K562 (cell line): ENCODE measurements around the gene CNKSR1. TPM values are rescaled to one million over a fixed set of nuclear protein-coding genes. Genes with fewer than 3 reads are reported as not detected.

Experiments used
- ATAC-seq: fragments of 200-7000 bp; cut with Tn5 transposase; 3 replicates; pipeline ENCODE4 v1.9.1; 2020; ENCODE audit warnings: moderate library complexity
- BruUV-seq: library from RNA; stranded (reverse); fragments of 400-500 nt; replicated peaks from 2 replicates; lab custom pipeline; 2021; lab: Mats Ljungman, UMichigan
- CTCF ChIA-PET: fragments of 300-600 bp; formaldehyde crosslinking; extraction: SDS; loops from one replicate; lab custom pipeline; 2021; ENCODE audit warnings: low intra/inter-chr PET ratio; lab: Yijun Ruan, JAX
- POLR2A ChIA-PET: fragments of 300-600, 350-650 bp; sonication (Branson Sonifier 250); formaldehyde crosslinking; extraction: SDS; loops from one replicate; lab custom pipeline; 2021; ENCODE audit warnings: antibody characterized with exemption, inconsistent platforms; lab: Yijun Ruan, JAX
- DNase-seq, 4 experiments: peaks; one replicate each; pipeline versions ENCODE4 v3.0.0 to v3.0.0-alpha.2; 2011 to 2018; ENCODE audit warnings: low spot score in 3 of 4, mixed read lengths in 3 of 4; ENCODE audit errors: extremely low read depth in 1 of 4
- FAIRE-seq: peaks from 2 replicates; lab custom pipeline; 2011; peaks lifted over from hg19 to GRCh38; lab: Jason Lieb, UNC
- H2AFZ ChIP-seq: 2 replicates; pipeline ENCODE4 v1.6.0; 2011; ENCODE audit warnings: low read depth, low read length, control low read depth, inconsistent platforms
- H3K27ac ChIP-seq: fragments of 200-600 bp; 3 replicates; pipeline ENCODE4 v1.8.0; 2011; ENCODE audit warnings: low read depth, mild to moderate bottlenecking, control low read depth, inconsistent platforms, low read length, moderate library complexity, mixed read lengths; ENCODE audit errors: extremely low read depth
- H3K27me3 ChIP-seq, 2 experiments: fragments of 300-600 bp in 1 of 2; 2 replicates in 1 of 2; 3 replicates in 1 of 2; pipeline versions ENCODE4 v1.6.0 to v1.8.0; 2011; ENCODE audit warnings: inconsistent platforms in 2 of 2, low read length in 2 of 2, mild to moderate bottlenecking in 1 of 2, mixed read lengths in 1 of 2, moderate library complexity in 1 of 2; ENCODE audit not compliant: control insufficient read depth in 2 of 2, insufficient read depth in 2 of 2
- H3K36me3 ChIP-seq: fragments of 300-600 bp; 3 replicates; pipeline ENCODE4 v1.8.0; 2011; ENCODE audit warnings: mild to moderate bottlenecking, low read length, inconsistent platforms; ENCODE audit not compliant: control insufficient read depth, insufficient read depth
- H3K4me1 ChIP-seq, 2 experiments: fragments of 200-600 bp in 1 of 2; replicated peaks in 1 of 2; 2 replicates in 1 of 2; 3 replicates in 1 of 2; pipeline versions ENCODE4 v1.5.1 to v1.8.0; 2011; ENCODE audit warnings: inconsistent platforms in 2 of 2, low read length in 2 of 2, mild to moderate bottlenecking in 1 of 2, mixed read lengths in 1 of 2, moderate library complexity in 1 of 2; ENCODE audit not compliant: control insufficient read depth in 2 of 2, insufficient read depth in 2 of 2
- H3K4me2 ChIP-seq: 2 replicates; pipeline ENCODE4 v1.6.1; 2011; ENCODE audit warnings: low read length, control low read depth, inconsistent platforms, mixed read lengths; ENCODE audit not compliant: insufficient read depth
- H3K4me3 ChIP-seq: fragments of 200-600 bp; sonication (generic), shearing (Covaris generic); 2 replicates; pipeline ENCODE4 v1.5.1; 2016; ENCODE audit warnings: control low read depth, inconsistent platforms
- H3K79me2 ChIP-seq: fragments of 200-600 bp; 3 replicates; pipeline ENCODE4 v1.8.0; 2011; ENCODE audit warnings: low read length, inconsistent platforms; ENCODE audit not compliant: control insufficient read depth, insufficient read depth
- H3K9ac ChIP-seq, 2 experiments: 2 replicates each; pipeline versions ENCODE4 v1.6.0 to v1.6.1; 2011; ENCODE audit warnings: low read depth in 2 of 2, low read length in 2 of 2, control low read depth in 1 of 2, inconsistent platforms in 1 of 2, mild to moderate bottlenecking in 1 of 2, mixed read lengths in 1 of 2; ENCODE audit not compliant: insufficient read depth in 1 of 2
- H3K9me1 ChIP-seq: one replicate; pipeline ENCODE4 v1.6.0; 2011; ENCODE audit warnings: inconsistent platforms, mild to moderate bottlenecking, low read length, moderate library complexity; ENCODE audit not compliant: control insufficient read depth, insufficient read depth
- H3K9me3 ChIP-seq: replicated peaks from 2 replicates; pipeline ENCODE4 v1.5.1; 2011; ENCODE audit warnings: low read depth, low read length, inconsistent platforms; ENCODE audit not compliant: control insufficient read depth, insufficient read depth
- H4K20me1 ChIP-seq: replicated peaks from 2 replicates; pipeline ENCODE4 v1.6.1; 2011; ENCODE audit warnings: low read length, inconsistent platforms, mixed read lengths; ENCODE audit not compliant: control insufficient read depth, insufficient read depth
- E2F8 ChIP-seq: fragments of 450-650 bp; IDR thresholded peaks from 2 replicates; pipeline ENCODE4 v1.7.1; 2018; ENCODE audit warnings: mild to moderate bottlenecking, low read depth; ENCODE audit not compliant: partially characterized antibody
- HIVEP1 ChIP-seq: fragments of 250-450 bp; sonication (Bioruptor Pico); IDR thresholded peaks from 2 replicates; pipeline ENCODE4 v1.4.0; 2020; ENCODE audit warnings: mild to moderate bottlenecking
- MED1 ChIP-seq: sonication (generic); formaldehyde crosslinking; IDR thresholded peaks from 2 replicates; pipeline ENCODE4 v1.8.1; 2023; ENCODE audit warnings: missing genetic modification reagents, borderline replicate concordance
- SMARCB1 ChIP-seq: IDR thresholded peaks from 2 replicates; pipeline ENCODE4 v1.6.1; 2011; ENCODE audit warnings: improper control_type of control experiment, low read depth; ENCODE audit not compliant: insufficient read length
- TARDBP ChIP-seq: fragments of 450-650 bp; IDR thresholded peaks from 2 replicates; pipeline ENCODE4 v1.6.1; 2016
- TSC22D4 ChIP-seq: fragments of 450-650 bp; IDR thresholded peaks from 2 replicates; pipeline ENCODE4 v1.6.1; 2016; ENCODE audit warnings: missing genetic modification characterization, missing biosample characterization, control low read depth
- ZNF655 ChIP-seq: fragments of 250-450 bp; sonication (Bioruptor Pico); IDR thresholded peaks from 2 replicates; pipeline ENCODE4 v1.5.0; 2021
- WGBS: fragments of 100-300 bp; shearing (Covaris generic); methylation state at CpG from one replicate; pipeline ENCODE4 v1.1.6; 2016; ENCODE audit warnings: low coverage, mixed read lengths; ENCODE audit not compliant: insufficient coverage; ENCODE audit errors: missing lambda C conversion rate; 5-methylcytosine and 5-hydroxymethylcytosine counted together
- in situ Hi-C: fragments of 300-500 bp; cut with MboI; formaldehyde crosslinking; loops from 4 replicates; pipeline ENCODE4 v1.15.0; 2018; ENCODE audit warnings: inconsistent platforms, mixed read lengths
- intact Hi-C: fragments of 100-400 bp; cut with micrococcal nuclease; formaldehyde crosslinking; loops from 2 replicates; pipeline ENCODE4 v1.14.2; 2022
- polyA plus RNA-seq, 8 experiments: library from polyadenylated mRNA; depleted of rRNA in 4 of 8; stranded (reverse) in 5 of 8; unstranded in 3 of 8; fragments of >200 nt; fragmentation: Nextera tagmentation in 2 of 8; fragmentation: Illumina TruSeq in 1 of 8; extraction: Ambion mirVana in 2 of 8; extraction: Trizol in 1 of 8; gene quantifications; 2 replicates each; pipeline versions ENCODE4 v1.2.1 to v1.2.3, GENCODE V29; 2011 to 2014; ENCODE audit warnings: inconsistent platforms in 1 of 8, missing spikeins in 1 of 8
- total RNA-seq, 7 experiments: library from RNA; depleted of rRNA in 6 of 7; stranded (reverse); fragments of >200 nt in 6 of 7; fragmentation: Illumina TruSeq in 2 of 7; extraction: Trizol in 2 of 7; gene quantifications; 2 replicates each; pipeline versions ENCODE4 v1.2.1 to v1.2.3, GENCODE V29; 2011 to 2021; ENCODE audit warnings: low replicate concordance in 1 of 7

The CNKSR1 gene
- total and polyA plus RNA-seq, 9 of the 15 experiments (the other 6 are each of a cell fraction or from before 2014, with no cell fraction given), result 0.03 to 2.8 (median 1.1) TPM

GRCh38 chr1:26197301-26197700, 20.0 kb downstream of the CNKSR1 start:
- 38% methylated on average over 3 of the region's 3 CpGs for WGBS
- H3K9me3 ChIP-seq, result no peaks in the 10 kb centered on the region
- no peak for TF ChIP-seq TSC22D4 (tag)
- no peak for TF ChIP-seq SMARCB1
- no peak for TF ChIP-seq HIVEP1 (CRISPR knock-in tag)
- TF ChIP-seq ZNF655, result no peak
- TF ChIP-seq TARDBP, result no peak
- TF ChIP-seq E2F8, result no peak
- no peak for TF ChIP-seq MED1
- peaks cover 23 to 26% of the 10 kb centered on the region in 2 experiments for H3K4me1 ChIP-seq
- no peak overlapping the region for H3K9ac ChIP-seq
- intact Hi-C loops, result no loop called here
- ChIA-PET POLR2A (interaction anchor here (0.7 kb wide), 1 partner anchor 182 kb away, joined by 3 read pairs; no protein-coding TSS in a partner anchor), CTCF (no interaction called here)
- FAIRE-seq (no peak), ATAC-seq (no peak), DNase-seq (no peak)
- no peaks in the 10 kb centered on the region for H3K36me3 ChIP-seq
- H3K4me2 ChIP-seq, result no peak overlapping the region
- BruUV-seq, result no TSS peak
- H3K79me2 ChIP-seq, result no peaks in the 10 kb centered on the region
- H2AFZ ChIP-seq, result no peak overlapping the region
- no peaks in the 10 kb centered on the region for H3K9me1 ChIP-seq
- H3K27me3 ChIP-seq, result no peaks in the 10 kb centered on the region
- H3K27ac ChIP-seq, result no peak overlapping the region
- in situ Hi-C loops, result no loop called here
- no peak overlapping the region for H3K4me3 ChIP-seq
- no peaks in the 10 kb centered on the region for H4K20me1 ChIP-seq
